ENCODE measurements around the gene RNF212B.
"Not testable (repeated sequence)": the region's sequence is repeated elsewhere in the genome, so short reads cannot be mapped to it uniquely, and the experiment has no call there.

Gene RNF212B

GRCh38 chr14:23237772-23238594 lies at the start of gene RNF212B:
Gene RNF212B, plus strand, starts transcription at chr14:23237936. Its CDS starts 2,410 bp downstream, at chr14:23240346.
- peak; percentile 77 to 80 for DNase-seq

- DNase-seq, result no peak
Measured at GRCh38 chr14:23193432-23193831, 44.3 kb upstream of the RNF212B start.

- no peak for DNase-seq
Measured at GRCh38 chr14:23195552-23196101, 42.1 kb upstream of the RNF212B start.

GRCh38 chr14:23196487-23196886 lies 41.2 kb upstream of the RNF212B start:
- not testable (repeated sequence) for DNase-seq

GRCh38 chr14:23199141-23199540 lies 38.6 kb upstream of the RNF212B start:
- not testable (repeated sequence) for DNase-seq

- no peak for DNase-seq
Measured at GRCh38 chr14:23202001-23202400, 35.7 kb upstream of the RNF212B start.

GRCh38 chr14:23206422-23207145 lies 31.2 kb upstream of the RNF212B start:
- no peak for DNase-seq

- DNase-seq, result no peak
Measured at GRCh38 chr14:23207146-23207540, 30.6 kb upstream of the RNF212B start.

GRCh38 chr14:23208324-23208723 lies 29.4 kb upstream of the RNF212B start:
- no peak for DNase-seq

- DNase-seq, result no peak
Measured at GRCh38 chr14:23209651-23210423, 27.9 kb upstream of the RNF212B start.

- no peak for DNase-seq
Measured at GRCh38 chr14:23215421-23215820, 22.3 kb upstream of the RNF212B start.

GRCh38 chr14:23217032-23218020 lies 20.4 kb upstream of the RNF212B start:
- no peak for DNase-seq

GRCh38 chr14:23219075-23219474 lies 18.7 kb upstream of the RNF212B start:
- DNase-seq, result no peak

GRCh38 chr14:23224958-23225357 lies 12.8 kb upstream of the RNF212B start:
- not testable (repeated sequence) for DNase-seq

- no peak for DNase-seq
Measured at GRCh38 chr14:23227566-23227965, 10.2 kb upstream of the RNF212B start.

GRCh38 chr14:23228812-23229211 lies 8.9 kb upstream of the RNF212B start:
- no peak for DNase-seq

GRCh38 chr14:23232241-23232808 lies 5.4 kb upstream of the RNF212B start:
- not testable (repeated sequence) for DNase-seq

GRCh38 chr14:23240661-23241060 lies 2.9 kb downstream of the RNF212B start:
- DNase-seq, result no peak

GRCh38 chr14:23241061-23241715 lies 3.5 kb downstream of the RNF212B start:
- not testable (repeated sequence) for DNase-seq

- DNase-seq, result no peak
Measured at GRCh38 chr14:23242076-23242475, 4.3 kb downstream of the RNF212B start.

GRCh38 chr14:23243066-23243465 lies 5.3 kb downstream of the RNF212B start:
- no peak for DNase-seq

Measured in activated CD4-positive, alpha-beta T cell treated with anti-CD3 and anti-CD28 coated beads, Interleukin-2, amount 50 U/mL, for 4 hours (primary cell).